Activated T-cell treated with anti-CD3 and anti-CD28 coated beads, Interleukin-2, amount 50 U/mL, for 4 hours (primary cell): Measurements from ENCODE around the gene RAB14. TPM values are rescaled to one million over a fixed set of nuclear protein-coding genes. Genes with fewer than 3 reads are reported as not detected.
"Not testable (repeated sequence)": the region's sequence is repeated elsewhere in the genome, so short reads cannot be mapped to it uniquely, and the experiment has no call there.

Source experiments
- ATAC-seq, 2 donors: fragments of 200-7000 bp; cut with Tn5 transposase; one replicate each; pipeline ENCODE4 v1.10.0; 2021
- DNase-seq: peaks from one replicate; pipeline ENCODE4 v3.0.0-alpha.2; 2020
- H3K27me3 Mint-ChIP-seq: one replicate; pipeline ENCODE4 v1.8.0; 2021; ENCODE audit warnings: low read depth, mixed read lengths
- H3K36me3 Mint-ChIP-seq: one replicate; pipeline ENCODE4 v1.8.0; 2022; ENCODE audit warnings: mixed read lengths; ENCODE audit not compliant: insufficient read depth
- H3K4me1 Mint-ChIP-seq: one replicate; pipeline ENCODE4 v1.8.0; 2021; ENCODE audit warnings: low read depth, mixed read lengths
- H3K4me3 Mint-ChIP-seq: one replicate; pipeline ENCODE4 v1.8.0; 2021; ENCODE audit warnings: mild to moderate bottlenecking, moderate library complexity, mixed read lengths
- H3K9me3 Mint-ChIP-seq: one replicate; pipeline ENCODE4 v1.8.0; 2021; ENCODE audit warnings: mixed read lengths
- total RNA-seq, 3 donors: library from RNA; stranded (reverse); gene quantifications; one replicate each; pipeline ENCODE4 v1.2.1, GENCODE V29; 2021

Gene RAB14
- total RNA-seq, 3 donors from 2014 or later = 53.9 to 60.5 (median 59.6) TPM

DNA sequence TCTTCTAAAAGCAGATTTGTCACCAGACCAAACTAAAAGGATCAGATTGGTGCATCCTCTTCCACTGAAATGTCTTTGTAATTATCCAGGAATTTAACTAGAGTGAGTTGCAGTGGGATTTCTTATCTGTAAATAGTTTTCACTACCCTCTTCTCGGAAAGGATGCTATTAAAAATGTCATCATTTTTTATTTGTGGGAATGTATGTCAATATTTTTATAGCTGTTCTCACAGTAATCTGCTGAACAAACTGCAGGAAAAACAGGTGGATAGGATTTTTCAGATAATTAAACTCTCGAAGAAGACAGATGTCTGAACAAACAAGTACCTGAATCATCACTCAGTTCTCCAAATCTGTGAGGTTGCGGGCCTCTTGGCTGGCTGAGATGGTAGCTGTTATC lies 62.7 kb downstream of the RAB14 start:
- H3K36me3 Mint-ChIP-seq = peaks cover 65% of the 10 kb centered on the region
- H3K27me3 Mint-ChIP-seq = no peaks in the 10 kb centered on the region

DNA sequence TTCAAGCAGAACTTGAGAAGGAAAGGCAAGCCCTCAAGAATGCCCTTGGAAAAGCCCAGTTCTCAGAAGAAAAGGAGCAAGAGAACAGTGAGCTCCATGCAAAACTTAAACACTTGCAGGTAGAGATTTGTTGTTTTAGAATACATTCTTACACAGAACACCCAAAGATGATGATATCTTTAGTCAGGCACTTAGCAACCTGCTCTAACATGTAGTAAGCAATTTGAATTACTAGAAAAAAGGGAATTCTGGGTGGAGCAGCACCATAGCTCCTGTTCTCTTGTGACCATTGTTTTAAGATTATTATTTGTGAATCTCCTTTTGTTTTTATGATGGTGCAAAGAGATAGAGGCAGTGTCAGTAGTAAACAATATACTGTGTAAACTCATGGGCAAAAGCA lies 63.1 kb downstream of the RAB14 start:
- no peak for ATAC-seq
- H3K9me3 Mint-ChIP-seq = no peaks in the 10 kb centered on the region
- no peak for DNase-seq
- peaks cover 19% of the 10 kb centered on the region for H3K4me1 Mint-ChIP-seq
- peaks cover 63% of the 10 kb centered on the region for H3K36me3 Mint-ChIP-seq
- no peaks in the 10 kb centered on the region for H3K27me3 Mint-ChIP-seq
- no peak overlapping the region for H3K4me3 Mint-ChIP-seq

More for the DNA sequence above, 62.7 kb downstream of the RAB14 start:
- DNase-seq (no peak), ATAC-seq (no peak)
- Mint-ChIP-seq H3K9me3 (no peaks in the 10 kb centered on the region), H3K4me3 (no peak overlapping the region), H3K4me1 (peaks cover 17% of the 10 kb centered on the region)

DNA sequence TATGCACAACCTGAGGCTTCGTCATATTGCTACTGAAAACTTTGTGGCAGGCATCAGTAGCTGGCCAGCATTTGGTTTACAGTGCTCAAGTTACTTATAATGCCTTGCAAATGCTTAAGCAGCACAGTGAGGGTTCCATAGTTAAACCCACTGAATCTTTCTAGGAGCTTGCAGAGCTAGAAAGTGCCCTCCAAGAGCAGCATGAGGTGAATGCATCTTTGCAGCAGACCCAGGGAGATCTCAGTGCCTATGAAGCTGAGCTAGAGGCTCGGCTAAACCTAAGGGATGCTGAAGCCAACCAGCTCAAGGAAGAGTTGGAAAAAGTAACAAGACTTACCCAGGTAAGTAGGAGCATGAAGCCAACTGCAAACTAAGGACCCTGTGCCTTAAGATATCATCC lies 66.0 kb downstream of the RAB14 start:
- ATAC-seq = no peak
- no peak for DNase-seq
- H3K36me3 Mint-ChIP-seq = peaks cover 58% of the 10 kb centered on the region
- peaks cover 11% of the 10 kb centered on the region for H3K9me3 Mint-ChIP-seq
- peaks cover 48% of the 10 kb centered on the region for H3K4me1 Mint-ChIP-seq
- H3K4me3 Mint-ChIP-seq = no peak overlapping the region
- H3K27me3 Mint-ChIP-seq = no peaks in the 10 kb centered on the region

DNA sequence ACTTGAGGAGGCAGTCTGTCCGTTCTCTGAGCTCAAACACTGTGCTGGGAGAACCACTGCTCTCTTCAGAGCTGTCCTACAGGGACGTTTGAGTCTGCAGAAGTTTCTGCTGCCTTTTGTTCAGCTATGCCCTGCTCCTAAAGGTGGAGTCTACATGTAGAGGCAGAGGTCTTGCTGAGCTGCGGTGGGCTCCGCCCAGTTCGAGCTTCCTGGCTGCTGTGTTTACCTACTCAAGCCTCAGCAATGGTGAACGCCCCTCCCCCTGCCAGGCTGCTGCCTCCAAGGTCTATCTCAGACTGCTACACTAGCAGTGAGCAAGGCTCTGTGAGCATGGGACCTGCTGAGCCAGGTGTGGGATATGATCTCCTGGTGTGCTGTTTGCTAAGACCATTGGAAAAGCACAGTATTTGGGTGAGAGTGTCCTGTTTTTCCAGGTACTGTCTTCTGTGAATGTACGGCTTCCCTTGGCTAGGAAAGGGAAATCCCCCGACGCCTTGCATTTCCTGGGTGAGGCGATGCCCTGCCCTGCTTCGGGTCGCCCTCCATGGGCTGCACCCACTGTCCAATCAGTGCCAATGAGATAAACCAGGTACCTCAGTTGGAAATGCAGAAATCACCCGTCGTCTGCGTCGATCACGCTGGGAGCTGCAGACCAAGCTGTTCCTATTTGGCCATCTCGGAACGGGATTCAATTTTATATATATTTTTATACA lies 68.4 kb downstream of the RAB14 start:
- Mint-ChIP-seq H3K4me3 (peak overlapping the region; percentile 24), H3K9me3 (peaks cover 15% of the 10 kb centered on the region), H3K36me3 (peaks cover 66% of the 10 kb centered on the region), H3K4me1 (peaks cover 68% of the 10 kb centered on the region), H3K27me3 (no peaks in the 10 kb centered on the region)
- ATAC-seq = peak; percentile 81 to 82
- DNase-seq = peak; percentile 58

DNA sequence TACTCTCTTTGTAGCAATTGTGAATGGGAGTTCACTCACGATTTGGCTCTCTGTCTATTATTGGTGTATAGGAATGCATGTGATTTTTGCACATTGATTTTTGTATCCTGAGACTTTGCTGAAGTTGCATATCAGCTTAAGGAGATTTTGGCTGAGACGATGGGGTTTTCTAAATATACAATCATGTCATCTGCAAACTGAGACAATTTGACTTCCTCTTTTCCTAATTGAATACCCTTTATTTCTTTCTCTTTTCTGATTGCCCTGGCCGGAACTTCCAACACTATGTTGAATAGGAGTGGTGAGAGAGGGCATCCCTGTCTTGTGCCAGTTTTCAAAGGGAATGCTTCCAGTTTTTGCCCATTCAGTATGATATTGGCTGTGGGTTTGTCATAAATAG lies 72.3 kb downstream of the RAB14 start:
- not testable (repeated sequence) for H3K4me3 Mint-ChIP-seq, H3K27me3 Mint-ChIP-seq, DNase-seq, ATAC-seq
- H3K4me1 Mint-ChIP-seq = peaks cover 68% of the 10 kb centered on the region
- H3K36me3 Mint-ChIP-seq = peaks cover 63% of the 10 kb centered on the region
- peaks cover 15% of the 10 kb centered on the region for H3K9me3 Mint-ChIP-seq

Other genes starting within 250 kb of the RAB14 start
- gene C5, start 151.6 kb downstream of the RAB14 start, total RNA-seq = under 1 TPM; 0.11 to 0.27 (median 0.18) TPM
- 10 to 100 TPM; 45.4 to 48.6 (median 46.5) TPM for gene CNTRL, start 126.9 kb downstream of the RAB14 start, total RNA-seq
- gene GSN, start 66.3 kb upstream of the RAB14 start, total RNA-seq = 1 to 10 TPM; 1.3 to 2.0 (median 1.9) TPM
- 10 to 100 TPM; 41.9 to 46.8 (median 46.7) TPM for gene STOM, start 168.4 kb upstream of the RAB14 start, total RNA-seq